ENCODE measurements around the gene LNPEP.

- no peak for TF ChIP-seq JUN (CRISPR knock-in tag; IDR thresholded peaks at IDR 0.05)
- TF ChIP-seq TEAD4 (CRISPR knock-in tag; IDR thresholded peaks at IDR 0.05), result no peak
- no peak for TF ChIP-seq ZNF138 (CRISPR knock-in tag; conservative IDR thresholded peaks at IDR 0.05)
- TF ChIP-seq CTCF (IDR thresholded peaks at IDR 0.05), result no peak
These were observed 59.5 kb downstream of the LNPEP start for GRCh38 chr5:96995419-96995818.

All from WTC11 (cell line).